ENCODE data around the gene COL4A3. TPM values are rescaled to one million over a fixed set of nuclear protein-coding genes. Genes with fewer than 3 reads are reported as not detected.
"Not testable (repeated sequence)": the region's sequence is repeated elsewhere in the genome, so short reads cannot be mapped to it uniquely, and the experiment has no call there.

COL4A3 gene
- total RNA-seq, 1 experiment from 2014 or later: 0.34 TPM

DNA sequence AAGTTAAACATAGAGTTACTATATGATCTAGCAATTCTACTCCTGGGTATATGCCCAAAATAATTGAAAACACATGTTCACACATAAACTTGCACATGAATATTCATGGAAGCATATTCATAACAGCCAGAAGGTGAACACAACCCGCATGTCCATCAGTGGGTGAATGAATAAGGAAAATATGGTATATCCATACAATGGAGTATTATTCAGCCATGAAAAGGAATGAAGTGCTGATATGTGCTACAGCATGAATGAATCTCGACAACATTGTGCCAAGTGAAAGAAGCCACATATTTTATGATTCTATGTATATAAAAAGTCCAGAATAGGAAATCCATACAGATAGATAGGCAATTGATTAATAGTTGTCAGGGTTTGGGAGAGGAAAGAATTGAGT lies 16.3 kb upstream of the COL4A3 start:
- no peak overlapping the region for H3K4me3 ChIP-seq
- no peaks in the 10 kb centered on the region for H3K27me3 ChIP-seq
- H3K9me3 ChIP-seq (replicated peaks): 0 out of 2 replicates have a peak, but pooled peaks cover 6% of the 10 kb centered on the region
- no peak for DNase-seq
- no peak overlapping the region for H3K27ac ChIP-seq
- H3K4me1 ChIP-seq: no peaks in the 10 kb centered on the region
- H3K36me3 ChIP-seq: no peaks in the 10 kb centered on the region

GRCh38 chr2:227150222-227150936 lies 14.0 kb upstream of the COL4A3 start:
- Histone ChIP-seq H3K4me3 (no peak overlapping the region), H3K27me3 (no peaks in the 10 kb centered on the region), H3K4me1 (no peaks in the 10 kb centered on the region), H3K36me3 (no peaks in the 10 kb centered on the region), H3K9me3 (replicated peaks) (0 out of 2 replicates have a peak, but pooled peaks cover 6% of the 10 kb centered on the region), H3K27ac (no peak overlapping the region)
- DNase-seq: no peak

GRCh38 chr2:227152093-227152766 lies 12.2 kb upstream of the COL4A3 start:
- Histone ChIP-seq H3K4me3 (no peak overlapping the region), H3K36me3 (no peaks in the 10 kb centered on the region), H3K27ac (no peak overlapping the region), H3K27me3 (no peaks in the 10 kb centered on the region), H3K9me3 (replicated peaks) (0 out of 2 replicates have a peak, but pooled peaks cover under 1% of the 10 kb centered on the region), H3K4me1 (no peaks in the 10 kb centered on the region)
- no peak for DNase-seq

GRCh38 chr2:227153307-227153706 lies 11.1 kb upstream of the COL4A3 start:
- Histone ChIP-seq H3K4me1 (no peaks in the 10 kb centered on the region), H3K4me3 (no peak overlapping the region), H3K27me3 (no peaks in the 10 kb centered on the region), H3K9me3 (replicated peaks) (no peaks in the 10 kb centered on the region), H3K27ac (no peak overlapping the region), H3K36me3 (no peaks in the 10 kb centered on the region)
- no peak for DNase-seq

DNA sequence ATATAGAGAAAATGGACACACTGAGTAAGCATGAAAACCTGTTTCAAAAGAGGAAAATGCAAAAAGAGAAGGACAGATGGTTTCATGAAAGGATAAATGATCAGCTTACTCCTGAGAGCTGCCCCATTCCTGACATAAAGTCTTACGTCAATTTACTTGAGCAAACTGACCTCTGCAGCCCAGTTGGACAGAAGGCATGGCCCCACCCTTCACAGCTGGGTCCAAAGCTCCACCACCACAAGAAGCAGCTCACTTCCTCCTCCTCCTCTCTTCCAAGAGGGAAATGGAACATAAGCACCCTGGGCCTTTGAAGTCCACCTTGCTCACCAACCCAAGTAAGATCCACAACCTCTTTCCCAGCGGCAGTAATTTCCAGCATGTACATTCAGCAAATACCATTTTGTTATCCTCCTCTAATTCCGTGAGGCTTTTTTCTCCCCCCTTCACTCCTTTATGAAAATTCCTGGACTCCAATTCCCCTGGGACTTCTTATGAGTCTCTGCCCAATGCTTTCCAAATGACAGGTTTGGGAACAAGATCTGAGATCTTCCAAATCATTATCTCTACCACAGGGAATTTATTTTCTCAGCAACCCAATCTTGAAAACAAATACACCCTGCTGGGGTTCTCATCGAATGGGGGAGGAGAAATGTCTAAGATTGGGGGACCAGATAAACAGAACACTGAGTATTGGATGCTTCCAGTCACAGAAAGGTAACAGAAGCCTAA lies 10.5 kb upstream of the COL4A3 start:
- no peak for DNase-seq

DNA sequence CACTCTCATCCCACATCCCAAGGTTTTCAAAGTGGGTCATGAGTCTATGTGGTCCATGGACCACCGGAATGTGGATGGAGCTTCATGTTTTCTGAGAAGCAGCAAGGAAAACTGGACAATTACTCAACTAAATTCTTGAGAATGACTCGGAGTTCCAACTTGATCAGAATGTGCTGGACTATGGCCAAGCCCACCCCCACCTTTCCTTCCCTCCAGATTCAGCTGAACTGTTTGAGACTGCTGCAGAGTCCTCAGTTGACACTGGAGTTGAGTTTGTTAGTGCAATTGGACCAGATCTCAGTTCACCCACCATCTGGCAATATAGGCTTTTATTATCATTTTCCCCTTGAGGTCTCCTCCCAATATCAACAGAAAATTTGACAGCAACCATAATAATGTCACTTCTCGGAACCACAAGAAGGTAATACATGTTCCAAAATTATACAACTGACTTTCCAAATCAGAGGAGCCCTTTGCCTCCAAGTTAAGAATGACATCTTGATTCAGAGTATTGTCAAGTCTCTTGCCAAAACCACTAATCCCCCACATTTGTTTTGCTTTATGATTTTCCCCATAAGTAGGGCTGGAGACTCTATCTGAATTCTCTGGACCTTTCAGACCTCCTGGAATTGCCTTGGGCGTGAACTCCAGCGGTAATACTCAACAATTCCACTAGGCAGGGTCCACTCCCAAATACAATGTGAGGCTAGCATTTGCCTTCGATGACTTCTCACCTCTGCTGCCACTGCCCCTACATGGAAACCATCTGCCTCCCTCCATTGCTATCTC lies 9.2 kb upstream of the COL4A3 start:
- peak in 1 of 2 experiments; percentile 43 for DNase-seq
- H3K27me3 ChIP-seq: no peaks in the 10 kb centered on the region
- no peaks in the 10 kb centered on the region for H3K36me3 ChIP-seq
- H3K27ac ChIP-seq: no peak overlapping the region
- H3K9me3 ChIP-seq (replicated peaks): no peaks in the 10 kb centered on the region
- no peaks in the 10 kb centered on the region for H3K4me1 ChIP-seq
- no peak overlapping the region for H3K4me3 ChIP-seq

More for the DNA sequence above, 10.5 kb upstream of the COL4A3 start:
- Histone ChIP-seq H3K27ac (no peak overlapping the region), H3K36me3 (no peaks in the 10 kb centered on the region), H3K9me3 (replicated peaks) (no peaks in the 10 kb centered on the region), H3K4me1 (no peaks in the 10 kb centered on the region), H3K27me3 (no peaks in the 10 kb centered on the region), H3K4me3 (no peak overlapping the region)

DNA sequence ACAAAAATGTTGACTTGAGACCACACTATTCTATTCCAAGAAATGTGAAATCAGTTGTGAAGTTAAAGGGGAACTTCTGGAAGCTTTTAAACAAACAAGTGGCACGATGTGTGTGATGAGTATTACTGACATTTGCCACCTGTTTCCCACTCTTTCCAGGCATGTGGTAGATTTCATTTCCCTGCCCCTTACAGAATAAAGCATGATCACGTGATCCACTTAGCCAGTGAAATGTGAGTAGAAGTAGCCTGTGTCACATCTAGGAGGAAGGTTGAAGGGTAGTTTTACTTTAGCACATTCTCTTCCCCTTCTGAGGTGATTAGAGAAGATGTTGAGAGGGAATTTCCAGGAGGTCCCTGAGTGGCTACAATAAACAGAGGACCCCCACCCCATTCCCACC lies 4.3 kb upstream of the COL4A3 start:
- Histone ChIP-seq H3K27me3 (no peaks in the 10 kb centered on the region), H3K9me3 (replicated peaks) (no peaks in the 10 kb centered on the region), H3K36me3 (no peaks in the 10 kb centered on the region), H3K4me1 (no peaks in the 10 kb centered on the region), H3K27ac (no peak overlapping the region), H3K4me3 (no peak overlapping the region)
- DNase-seq: peak in 1 of 2 experiments; percentile 31

GRCh38 chr2:227161947-227162346 lies 2.5 kb upstream of the COL4A3 start:
- Histone ChIP-seq H3K27me3 (no peaks in the 10 kb centered on the region), H3K4me3 (no peak overlapping the region), H3K9me3 (replicated peaks) (no peaks in the 10 kb centered on the region), H3K4me1 (no peaks in the 10 kb centered on the region), H3K27ac (no peak overlapping the region), H3K36me3 (no peaks in the 10 kb centered on the region)
- no peak for DNase-seq

DNA sequence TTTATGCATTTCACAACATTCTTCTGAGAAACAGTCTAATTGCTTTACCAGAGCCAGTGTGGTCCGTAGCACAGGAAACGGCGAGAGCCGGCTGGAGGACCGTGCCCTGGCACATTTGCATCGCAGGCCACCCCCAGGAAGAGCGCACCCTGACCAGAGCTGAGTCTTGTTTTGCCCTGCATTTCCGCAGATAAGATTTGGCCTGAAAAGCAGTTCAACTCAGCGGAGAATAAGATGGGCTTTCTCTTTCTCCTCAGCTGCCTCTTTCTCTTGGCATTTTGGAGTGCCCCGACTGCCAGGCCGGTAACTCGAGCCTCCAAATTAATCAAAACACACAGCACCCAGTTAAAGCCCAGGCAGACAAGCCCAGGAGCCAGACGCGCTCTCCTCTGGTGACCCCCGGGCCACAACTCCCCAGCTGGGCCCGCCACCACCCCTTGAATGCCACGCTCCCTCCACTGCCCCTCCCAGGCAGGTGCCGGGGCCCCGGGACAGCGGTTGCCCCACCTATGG lies 883 bp upstream of the COL4A3 start:
- Histone ChIP-seq H3K36me3 (no peaks in the 10 kb centered on the region), H3K27me3 (no peaks in the 10 kb centered on the region), H3K4me1 (no peaks in the 10 kb centered on the region), H3K4me3 (no peak overlapping the region), H3K27ac (no peak overlapping the region), H3K9me3 (replicated peaks) (no peaks in the 10 kb centered on the region)
- no peak for DNase-seq

DNA sequence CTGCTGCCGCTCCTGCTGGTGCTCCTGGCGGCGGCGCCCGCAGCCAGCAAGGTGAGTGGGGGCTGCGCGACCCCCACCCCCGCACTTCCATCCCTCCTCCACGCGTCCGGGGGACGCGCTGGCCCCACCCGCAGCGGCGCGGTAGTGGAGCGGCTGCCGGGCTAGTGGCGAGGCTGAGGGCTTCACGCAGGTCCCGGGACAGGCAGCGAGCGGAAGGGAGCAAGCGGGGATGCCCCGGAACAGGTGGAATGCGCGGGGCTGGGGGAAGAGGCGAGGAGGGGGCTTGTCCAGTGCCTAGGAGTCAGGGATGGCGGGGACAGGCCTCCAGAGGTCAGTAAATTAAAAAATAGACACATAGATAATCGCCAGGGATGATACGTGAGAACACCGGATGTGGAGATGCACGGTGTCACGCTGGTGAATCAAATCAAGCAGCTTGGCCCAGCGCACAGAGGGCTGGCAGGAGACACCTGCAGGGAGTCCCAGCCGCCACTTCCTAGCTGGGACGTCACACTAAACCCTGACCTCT lies 403 bp downstream of the COL4A3 start:
- Histone ChIP-seq H3K9me3 (replicated peaks) (no peaks in the 10 kb centered on the region; the same call in 1 of the 2 replicates), H3K4me3 (no peak overlapping the region)

DNA sequence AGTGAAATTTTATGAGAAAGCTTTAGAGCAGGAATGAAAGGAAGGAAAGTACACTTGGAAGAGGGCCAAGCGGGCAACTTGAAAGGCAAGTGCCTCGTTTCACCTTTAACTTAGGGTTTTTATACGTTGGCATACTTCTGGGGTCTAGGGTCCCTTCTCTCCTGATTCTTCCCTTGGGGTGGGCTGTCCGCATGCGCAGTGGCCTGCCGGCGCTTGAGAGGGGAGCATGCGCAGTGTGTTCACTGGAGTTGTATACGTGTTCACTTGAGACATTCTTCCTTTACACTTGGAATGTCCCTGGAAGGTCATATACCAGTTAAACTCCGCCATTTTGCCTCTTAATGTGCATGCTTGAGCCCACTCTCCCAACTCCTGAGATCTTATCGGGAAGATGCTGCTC lies 7.4 kb downstream of the COL4A3 start:
- H3K9me3 ChIP-seq (replicated peaks); DNase-seq; H3K4me1 ChIP-seq; H3K27me3 ChIP-seq; H3K36me3 ChIP-seq; H3K27ac ChIP-seq; H3K4me3 ChIP-seq: not testable (repeated sequence)

More for the DNA sequence above, 403 bp downstream of the COL4A3 start:
- Histone ChIP-seq H3K27me3 (no peaks in the 10 kb centered on the region), H3K4me1 (no peaks in the 10 kb centered on the region), H3K27ac (no peak overlapping the region), H3K36me3 (no peaks in the 10 kb centered on the region)
- DNase-seq: no peak

- H3K36me3 ChIP-seq: no peaks in the 10 kb centered on the region
- H3K4me1 ChIP-seq: no peaks in the 10 kb centered on the region; the same call in 1 of the 2 replicates
- H3K27ac ChIP-seq: no peak overlapping the region
- H3K9me3 ChIP-seq (replicated peaks): no peaks in the 10 kb centered on the region; the same call in 1 of the 2 replicates
- no peaks in the 10 kb centered on the region for H3K27me3 ChIP-seq
- no peak for DNase-seq
- H3K4me3 ChIP-seq: no peak overlapping the region
Measured at GRCh38 chr2:227177592-227178336, 13.3 kb downstream of the COL4A3 start.

- Histone ChIP-seq H3K27ac (no peak overlapping the region), H3K4me1 (no peaks in the 10 kb centered on the region; the same call in 1 of the 2 replicates), H3K36me3 (no peaks in the 10 kb centered on the region), H3K4me3 (no peak overlapping the region), H3K27me3 (no peaks in the 10 kb centered on the region), H3K9me3 (replicated peaks) (no peaks in the 10 kb centered on the region; the same call in 1 of the 2 replicates)
- DNase-seq: no peak
Measured at GRCh38 chr2:227179988-227180685, 15.7 kb downstream of the COL4A3 start.

Data from SJCRH30 (cell line).